ENCODE measurements around the gene OSBPL10. TPM values are rescaled to one million over a fixed set of nuclear protein-coding genes. Genes with fewer than 3 reads are reported as not detected.

OSBPL10 gene
- total RNA-seq, 4 donors from 2014 or later = 7.9 to 25.5 (median 11.8) TPM

DNA sequence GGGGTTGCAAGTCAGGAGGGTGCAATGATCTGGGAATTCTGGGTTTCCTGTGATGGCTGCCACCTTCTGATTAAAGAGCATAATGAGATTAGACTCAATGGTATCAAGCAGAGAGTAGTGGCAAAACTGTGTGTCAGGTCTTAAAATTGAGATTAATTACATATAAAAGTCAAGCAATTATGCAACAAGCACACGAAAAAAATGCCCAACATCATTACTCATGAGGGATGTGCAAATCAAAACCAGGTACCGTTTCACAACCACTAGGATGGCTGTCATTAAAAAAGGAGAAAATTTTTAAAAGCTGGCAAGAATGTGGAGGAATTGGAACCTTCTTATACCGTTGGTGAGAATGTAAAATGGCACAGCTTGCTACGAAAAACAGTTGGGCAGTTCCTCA, 205.0 kb downstream of the OSBPL10 start:
- Histone ChIP-seq H3K9me3 (peaks cover 0 to 10% (median 0%) of the 10 kb centered on the region in 3 donors), H3K4me1 (no peaks in the 10 kb centered on the region), H3K4me3 (no peak overlapping the region), H3K27ac (no peak overlapping the region), H3K27me3 (no peaks in the 10 kb centered on the region), H3K36me3 (no peaks in the 10 kb centered on the region)
- TF ChIP-seq POLR2AphosphoS5 (IDR thresholded peaks at IDR 0.05) = no peak
- TF ChIP-seq POLR2A (IDR thresholded peaks at IDR 0.05) = no peak
- TF ChIP-seq CTCF (IDR thresholded peaks at IDR 0.05) = no peak
- TF ChIP-seq EP300 (IDR thresholded peaks at IDR 0.05) = no peak
- 71 to 81% methylated on average over 4 of the region's 4 CpGs for WGBS, 2 donors (ENCODE audit: low coverage in 1 of 2)
- ATAC-seq = no peak

GRCh38 chr3:31775383-31775782, 205.7 kb downstream of the OSBPL10 start:
- H3K36me3 ChIP-seq = no peaks in the 10 kb centered on the region
- no peaks in the 10 kb centered on the region for H3K4me1 ChIP-seq
- H3K4me3 ChIP-seq = no peak overlapping the region
- no peaks in the 10 kb centered on the region for H3K27me3 ChIP-seq
- no peak for ATAC-seq
- WGBS, 2 donors (ENCODE audit: low coverage in 1 of 2) = 92 to 93% methylated on average over 2 to 4 of the region's 4 CpGs
- TF ChIP-seq POLR2AphosphoS5 (IDR thresholded peaks at IDR 0.05) = no peak
- TF ChIP-seq POLR2A (IDR thresholded peaks at IDR 0.05) = no peak
- no peak for TF ChIP-seq EP300 (IDR thresholded peaks at IDR 0.05)
- TF ChIP-seq CTCF (IDR thresholded peaks at IDR 0.05) = no peak
- H3K27ac ChIP-seq = no peak overlapping the region
- H3K9me3 ChIP-seq = peaks cover 0 to 10% (median 0%) of the 10 kb centered on the region in 3 donors

DNA sequence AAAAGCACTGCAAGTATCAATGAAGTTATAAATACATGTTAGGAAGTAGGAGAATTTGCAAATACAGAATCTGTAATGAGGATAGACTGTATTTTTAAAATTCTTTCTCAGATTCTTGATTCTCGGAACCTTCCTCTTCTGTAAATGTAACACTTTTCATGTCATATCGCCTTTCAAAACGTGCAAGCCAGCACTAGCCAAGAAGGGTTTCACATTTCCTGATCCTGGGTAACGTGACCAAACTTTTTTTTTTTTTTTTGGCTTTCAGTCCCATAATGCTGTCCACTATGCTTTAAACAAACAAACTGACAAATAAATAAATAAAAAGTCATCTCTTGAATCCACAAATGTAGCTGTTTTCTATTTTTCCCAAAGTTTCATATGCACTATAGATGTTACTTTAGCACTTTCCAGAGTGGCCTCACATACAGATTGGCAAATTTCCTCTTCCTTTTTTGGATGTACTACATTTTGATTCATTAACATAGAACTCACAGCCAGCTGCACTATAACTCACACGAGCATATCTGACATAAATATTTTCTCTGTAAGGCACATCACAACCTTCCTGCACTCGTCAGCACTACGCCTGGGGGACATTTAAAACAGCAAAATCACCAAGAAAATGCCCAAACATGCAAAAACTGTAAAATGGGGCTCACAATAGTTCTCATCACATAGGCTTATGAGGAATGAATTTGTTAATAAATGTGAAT, 208.1 kb downstream of the OSBPL10 start:
- Histone ChIP-seq H3K27me3 (no peaks in the 10 kb centered on the region), H3K27ac (no peak overlapping the region), H3K9me3 (no peaks in the 10 kb centered on the region), H3K4me3 (no peak overlapping the region), H3K36me3 (no peaks in the 10 kb centered on the region), H3K4me1 (peaks cover 0 to 6% (median 3%) of the 10 kb centered on the region in 3 donors)
- TF ChIP-seq EP300 (IDR thresholded peaks at IDR 0.05) (no peak), CTCF (IDR thresholded peaks at IDR 0.05) (no peak), POLR2AphosphoS5 (IDR thresholded peaks at IDR 0.05) (no peak), POLR2A (IDR thresholded peaks at IDR 0.05) (no peak)
- 71 to 78% methylated on average over 7 of the region's 7 CpGs for WGBS, 2 donors (ENCODE audit: low coverage in 1 of 2)
- ATAC-seq = no peak

DNA sequence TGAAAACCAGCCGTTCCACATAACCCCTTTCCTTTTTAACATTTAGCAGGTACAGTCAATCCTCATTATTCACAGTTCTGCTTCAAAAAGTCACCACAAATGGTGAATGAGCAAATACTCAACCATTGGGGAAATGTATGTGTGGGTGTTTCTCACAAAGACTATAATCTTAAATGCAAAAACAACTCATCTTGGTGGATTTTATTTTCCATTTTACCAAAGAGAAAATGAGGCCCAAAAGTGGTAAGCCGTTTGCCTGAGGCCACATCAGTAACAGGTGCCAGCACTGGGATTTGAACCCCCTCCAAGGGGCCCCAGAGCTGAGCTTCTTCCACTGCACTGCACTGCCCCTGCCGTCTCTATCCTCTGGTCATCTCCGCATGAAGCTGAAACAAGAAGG, 208.8 kb downstream of the OSBPL10 start:
- Histone ChIP-seq H3K36me3 (no peaks in the 10 kb centered on the region), H3K4me3 (no peak overlapping the region), H3K27ac (no peak overlapping the region), H3K9me3 (no peaks in the 10 kb centered on the region), H3K4me1 (peaks cover 0 to 6% (median 3%) of the 10 kb centered on the region in 3 donors), H3K27me3 (no peaks in the 10 kb centered on the region)
- no peak for ATAC-seq
- no peak for TF ChIP-seq EP300 (IDR thresholded peaks at IDR 0.05)
- no peak for TF ChIP-seq POLR2A (IDR thresholded peaks at IDR 0.05)
- no peak for TF ChIP-seq POLR2AphosphoS5 (IDR thresholded peaks at IDR 0.05)
- no peak for TF ChIP-seq CTCF (IDR thresholded peaks at IDR 0.05)
- 77 to 94% methylated on average over 2 to 3 of the region's 4 CpGs for WGBS, 2 donors (ENCODE audit: low coverage in 1 of 2)

- TF ChIP-seq POLR2A (IDR thresholded peaks at IDR 0.05) = no peak
- no peak for TF ChIP-seq CTCF (IDR thresholded peaks at IDR 0.05)
- no peak for TF ChIP-seq EP300 (IDR thresholded peaks at IDR 0.05)
- no peak for TF ChIP-seq POLR2AphosphoS5 (IDR thresholded peaks at IDR 0.05)
- Histone ChIP-seq H3K9me3 (no peaks in the 10 kb centered on the region), H3K4me3 (no peak overlapping the region), H3K36me3 (no peaks in the 10 kb centered on the region), H3K4me1 (peaks cover 0 to 13% (median 3%) of the 10 kb centered on the region in 3 donors), H3K27ac (no peak overlapping the region), H3K27me3 (no peaks in the 10 kb centered on the region)
- WGBS, 2 donors (ENCODE audit: low coverage in 1 of 2) = 69 to 96% methylated on average over 4 to 5 of the region's 5 CpGs
- no peak for ATAC-seq
Measured at GRCh38 chr3:31770822-31771326, 210.2 kb downstream of the OSBPL10 start.
